ENCODE results near the gene SLC16A7. TPM values are rescaled to one million over a fixed set of nuclear protein-coding genes. Genes with fewer than 3 reads are reported as not detected.

Gene SLC16A7
- total RNA-seq, 1 donor from 2014 or later = 12.6 TPM

- TF ChIP-seq CTCF (IDR thresholded peaks at IDR 0.05) = no peak
- H3K27me3 ChIP-seq = no peaks in the 10 kb centered on the region
- H3K27ac ChIP-seq = no peak overlapping the region
- H3K36me3 ChIP-seq = peaks cover 0 to 2% of the 10 kb centered on the region in 2 donors
- H3K4me1 ChIP-seq = no peaks in the 10 kb centered on the region
- intact Hi-C loops (cut with DNase I) = no loop called here
- peaks cover 0 to 9% of the 10 kb centered on the region in 2 donors for H3K9me3 ChIP-seq
- H3K4me3 ChIP-seq = no peak overlapping the region
- no peak for DNase-seq (ENCODE audit: low spot score in 2 of 2)
These were observed 191.8 kb downstream of the SLC16A7 start for GRCh38 chr12:59787610-59788009.

GRCh38 chr12:59792647-59793046, 196.8 kb downstream of the SLC16A7 start:
- Histone ChIP-seq H3K4me3 (no peak overlapping the region), H3K4me1 (no peaks in the 10 kb centered on the region), H3K9me3 (peaks cover 3 to 47% of the 10 kb centered on the region in 2 donors), H3K27ac (no peak overlapping the region), H3K27me3 (no peaks in the 10 kb centered on the region), H3K36me3 (peaks cover 5 to 6% of the 10 kb centered on the region in 2 donors)
- no peak for DNase-seq (ENCODE audit: low spot score in 2 of 2)
- no peak for TF ChIP-seq CTCF (IDR thresholded peaks at IDR 0.05)
- intact Hi-C loops (cut with DNase I) = no loop called here

GRCh38 chr12:59803735-59804134, 207.9 kb downstream of the SLC16A7 start:
- intact Hi-C loops (cut with DNase I) = loop anchor here (10.0 kb wide), 1 partner anchor 209 kb away; the partner anchor contains the start of gene SLC16A7

GRCh38 chr12:59808317-59808910, 212.6 kb downstream of the SLC16A7 start:
- no peaks in the 10 kb centered on the region for H3K27me3 ChIP-seq
- intact Hi-C loops (cut with DNase I) = loop anchor here (5.0 to 10.0 kb wide), 2 partner anchors 214 to 406 kb away; partner anchors contain the start of gene SLC16A7
- DNase-seq (ENCODE audit: low spot score in 2 of 2) = no peak

More at GRCh38 chr12:59803735-59804134, 207.9 kb downstream of the SLC16A7 start:
- H3K9me3 ChIP-seq = peaks cover 5 to 16% of the 10 kb centered on the region in 2 donors
- no peak for TF ChIP-seq CTCF (IDR thresholded peaks at IDR 0.05)
- no peaks in the 10 kb centered on the region for H3K4me1 ChIP-seq
- no peaks in the 10 kb centered on the region for H3K36me3 ChIP-seq
- H3K27ac ChIP-seq = peak overlapping the region; percentile 31 to 44
- DNase-seq (ENCODE audit: low spot score in 2 of 2) = no peak
- peak overlapping the region; percentile 31 to 53 for H3K4me3 ChIP-seq
- no peaks in the 10 kb centered on the region for H3K27me3 ChIP-seq

GRCh38 chr12:59811991-59812390, 216.2 kb downstream of the SLC16A7 start:
- no peaks in the 10 kb centered on the region for H3K4me1 ChIP-seq
- intact Hi-C loops (cut with DNase I) = no loop called here
- H3K36me3 ChIP-seq = no peaks in the 10 kb centered on the region
- TF ChIP-seq CTCF (IDR thresholded peaks at IDR 0.05) = no peak
- DNase-seq (ENCODE audit: low spot score in 2 of 2) = no peak
- H3K4me3 ChIP-seq = no peak overlapping the region
- H3K27me3 ChIP-seq = no peaks in the 10 kb centered on the region
- no peak overlapping the region for H3K27ac ChIP-seq
- no peaks in the 10 kb centered on the region for H3K9me3 ChIP-seq

More at GRCh38 chr12:59808317-59808910, 212.6 kb downstream of the SLC16A7 start:
- TF ChIP-seq CTCF (IDR thresholded peaks at IDR 0.05) = peak; percentile 39 to 74 (median 70)
- H3K4me1 ChIP-seq = no peaks in the 10 kb centered on the region
- H3K4me3 ChIP-seq = no peak overlapping the region
- no peak overlapping the region for H3K27ac ChIP-seq
- no peaks in the 10 kb centered on the region for H3K9me3 ChIP-seq
- no peaks in the 10 kb centered on the region for H3K36me3 ChIP-seq

All from ascending aorta (tissue), 2 donors.